WTC11 (cell line): Measurements from ENCODE around the gene GNAO1. TPM values are rescaled to one million over a fixed set of nuclear protein-coding genes. Genes with fewer than 3 reads are reported as not detected.

ENCODE experiments used
- ATAC-seq: fragments of 200-7000 bp; cut with Tn5 transposase; 2 replicates; pipeline ENCODE4 v1.10.0; 2021; ENCODE audit warnings: mild to moderate bottlenecking, moderate library complexity
- CTCF ChIA-PET: fragments of 300-600 bp; sonication (Branson Sonifier 250); formaldehyde crosslinking; loops from one replicate; lab custom pipeline; 2021; ENCODE audit warnings: antibody characterized with exemption; lab: Charles Lee
- POLR2A ChIA-PET: fragments of 350-600 bp; sonication (Branson Sonifier 250); formaldehyde crosslinking; loops from one replicate; lab custom pipeline; 2021; ENCODE audit warnings: antibody characterized with exemption; lab: Charles Lee
- DNase-seq: peaks from one replicate; pipeline ENCODE4 v3.0.0; 2021; ENCODE audit warnings: low spot score
- H3K27ac Mint-ChIP-seq: 2 replicates; pipeline ENCODE4 v1.8.0; 2021; ENCODE audit warnings: mixed read lengths
- H3K27me3 Mint-ChIP-seq: 2 replicates; pipeline ENCODE4 v1.8.0; 2021; ENCODE audit warnings: low read depth, mild to moderate bottlenecking, moderate library complexity, mixed read lengths
- H3K36me3 Mint-ChIP-seq: 2 replicates; pipeline ENCODE4 v1.8.0; 2021; ENCODE audit warnings: mixed read lengths
- H3K4me1 Mint-ChIP-seq: 2 replicates; pipeline ENCODE4 v1.8.0; 2022; ENCODE audit warnings: mixed read lengths
- H3K4me3 Mint-ChIP-seq: 2 replicates; pipeline ENCODE4 v1.8.0; 2021; ENCODE audit warnings: mild to moderate bottlenecking, moderate library complexity, mixed read lengths
- H3K9me3 Mint-ChIP-seq: 2 replicates; pipeline ENCODE4 v1.8.0; 2021; ENCODE audit warnings: mixed read lengths
- CBFB ChIP-seq: sonication (generic); formaldehyde crosslinking; IDR thresholded peaks from 2 replicates; pipeline ENCODE4 v1.8.1; 2022; ENCODE audit warnings: mild to moderate bottlenecking, low read depth, missing genetic modification reagents
- E2F4 ChIP-seq: sonication (generic); formaldehyde crosslinking; IDR thresholded peaks from 2 replicates; pipeline ENCODE4 v1.8.1; 2022; ENCODE audit warnings: low read depth, mild to moderate bottlenecking, moderate library complexity, missing genetic modification reagents, borderline replicate concordance
- ERG ChIP-seq: fragments of 250-450 bp; sonication (Bioruptor Pico); IDR thresholded peaks from 2 replicates; pipeline ENCODE4 v1.8.0; 2021; ENCODE audit warnings: mild to moderate bottlenecking
- FOXK1 ChIP-seq: sonication (generic); formaldehyde crosslinking; IDR thresholded peaks from 2 replicates; pipeline ENCODE4 v1.8.0; 2022; ENCODE audit warnings: mild to moderate bottlenecking, moderate library complexity, missing genetic modification reagents
- GRHL2 ChIP-seq: fragments of 250-450 bp; sonication (Bioruptor Pico); IDR thresholded peaks from 2 replicates; pipeline ENCODE4 v1.8.0; 2022; ENCODE audit warnings: mild to moderate bottlenecking, moderate library complexity; ENCODE audit not compliant: insufficient replicate concordance, severe bottlenecking
- GTF2I ChIP-seq: fragments of 250-450 bp; sonication (Bioruptor Pico); conservative IDR thresholded peaks from 2 replicates; pipeline ENCODE4 v1.4.0; 2021; ENCODE audit warnings: mild to moderate bottlenecking
- HMGXB4 ChIP-seq: sonication (generic); formaldehyde crosslinking; IDR thresholded peaks from 2 replicates; pipeline ENCODE4 v1.8.1; 2023; ENCODE audit warnings: mild to moderate bottlenecking, moderate library complexity, missing genetic modification reagents
- JAZF1 ChIP-seq: fragments of 250-450 bp; sonication (Bioruptor Pico); IDR thresholded peaks from 2 replicates; pipeline ENCODE4 v1.9.0; 2021; ENCODE audit warnings: moderate library complexity, mild to moderate bottlenecking, inconsistent platforms
- JUN ChIP-seq: sonication (generic); formaldehyde crosslinking; IDR thresholded peaks from 2 replicates; pipeline ENCODE4 v1.8.0; 2023; ENCODE audit warnings: mild to moderate bottlenecking, missing genetic modification reagents
- MLX ChIP-seq: sonication (generic); formaldehyde crosslinking; IDR thresholded peaks from 2 replicates; pipeline ENCODE4 v1.8.1; 2023; ENCODE audit warnings: mild to moderate bottlenecking, missing genetic modification reagents, moderate library complexity
- NFYB ChIP-seq: sonication (generic); formaldehyde crosslinking; conservative IDR thresholded peaks from 2 replicates; pipeline ENCODE4 v1.8.0; 2022; ENCODE audit warnings: low read depth, missing genetic modification reagents
- NR2C2 ChIP-seq: sonication (generic); formaldehyde crosslinking; IDR thresholded peaks from 2 replicates; pipeline ENCODE4 v1.8.0; 2022; ENCODE audit warnings: mild to moderate bottlenecking, missing genetic modification reagents
- NR3C1 ChIP-seq: sonication (generic); formaldehyde crosslinking; conservative IDR thresholded peaks from 2 replicates; pipeline ENCODE4 v1.8.1; 2023; ENCODE audit warnings: low read depth, mild to moderate bottlenecking, missing genetic modification reagents
- OVOL2 ChIP-seq: fragments of 250-450 bp; sonication (Bioruptor Pico); IDR thresholded peaks from 2 replicates; pipeline ENCODE4 v1.9.0; 2021; ENCODE audit warnings: mild to moderate bottlenecking, borderline replicate concordance
- PREB ChIP-seq: sonication (generic); formaldehyde crosslinking; IDR thresholded peaks from 2 replicates; pipeline ENCODE4 v1.8.1; 2022; ENCODE audit warnings: mild to moderate bottlenecking, missing genetic modification reagents, moderate library complexity, borderline replicate concordance
- RELA ChIP-seq: sonication (generic); formaldehyde crosslinking; IDR thresholded peaks from 2 replicates; pipeline ENCODE4 v1.8.1; 2022; ENCODE audit warnings: missing genetic modification reagents, mild to moderate bottlenecking, borderline replicate concordance
- SOX15 ChIP-seq: fragments of 250-450 bp; sonication (Bioruptor Pico); IDR thresholded peaks from 2 replicates; pipeline ENCODE4 v1.9.0; 2021; ENCODE audit warnings: mild to moderate bottlenecking
- USF2 ChIP-seq: sonication (generic); formaldehyde crosslinking; IDR thresholded peaks from 2 replicates; pipeline ENCODE4 v1.8.1; 2023; ENCODE audit warnings: mild to moderate bottlenecking, missing genetic modification reagents, moderate library complexity
- ZBTB43 ChIP-seq: sonication (generic); formaldehyde crosslinking; IDR thresholded peaks from 2 replicates; pipeline ENCODE4 v1.8.1; 2023; ENCODE audit warnings: mild to moderate bottlenecking, missing genetic modification reagents
- ZNF263 ChIP-seq: sonication (generic); formaldehyde crosslinking; IDR thresholded peaks from 2 replicates; pipeline ENCODE4 v1.8.1; 2022; ENCODE audit warnings: low read depth, mild to moderate bottlenecking, moderate library complexity, missing genetic modification reagents
- ZNF317 ChIP-seq: sonication (generic); formaldehyde crosslinking; IDR thresholded peaks from 2 replicates; pipeline ENCODE4 v1.8.1; 2023; ENCODE audit warnings: low read depth, mild to moderate bottlenecking, moderate library complexity, missing genetic modification reagents, borderline replicate concordance
- ZNF512 ChIP-seq: sonication (generic); formaldehyde crosslinking; IDR thresholded peaks from 2 replicates; pipeline ENCODE4 v1.8.1; 2022; ENCODE audit warnings: missing genetic modification reagents, borderline replicate concordance
- total RNA-seq: library from RNA; stranded (reverse); gene quantifications from 3 replicates; pipeline ENCODE4 v1.2.3, GENCODE V29; 2021

The GNAO1 gene
- total RNA-seq, 1 experiment from 2014 or later: 30.6 TPM

GRCh38 chr16:56255904-56256303 lies 64.6 kb downstream of the GNAO1 start (continued):
- no peak for TF ChIP-seq PREB (CRISPR knock-in tag)
- no peak for TF ChIP-seq ERG (CRISPR knock-in tag)
- TF ChIP-seq JAZF1: no peak

- H3K4me3 Mint-ChIP-seq: no peak overlapping the region
- no peak overlapping the region for H3K27ac Mint-ChIP-seq
- H3K27me3 Mint-ChIP-seq: no peaks in the 10 kb centered on the region
- no peaks in the 10 kb centered on the region for H3K36me3 Mint-ChIP-seq
- no peak for DNase-seq
- ATAC-seq: no peak
- POLR2A ChIA-PET: no interaction called here
- no peak for TF ChIP-seq JUN
- TF ChIP-seq ZNF512 (CRISPR knock-in tag): no peak
- TF ChIP-seq FOXK1 (CRISPR knock-in tag): no peak
- no peak for TF ChIP-seq E2F4 (CRISPR knock-in tag)
- TF ChIP-seq HMGXB4 (CRISPR knock-in tag): no peak
- no peak for TF ChIP-seq CBFB
- no peak for TF ChIP-seq NR3C1 (CRISPR knock-in tag)
- no peak for TF ChIP-seq NR2C2 (CRISPR knock-in tag)
- no peak for TF ChIP-seq ZNF317
- TF ChIP-seq GRHL2 (CRISPR knock-in tag): no peak
- TF ChIP-seq MLX (CRISPR knock-in tag): no peak
- no peaks in the 10 kb centered on the region for H3K9me3 Mint-ChIP-seq
- CTCF ChIA-PET: no interaction called here
- H3K4me1 Mint-ChIP-seq: no peaks in the 10 kb centered on the region
Observed at GRCh38 chr16:56257239-56257638, 66.0 kb downstream of the GNAO1 start.

- CTCF ChIA-PET: no interaction called here
- no peak overlapping the region for H3K27ac Mint-ChIP-seq
- DNase-seq (no peak), ATAC-seq (no peak)
- H3K36me3 Mint-ChIP-seq: no peaks in the 10 kb centered on the region
- H3K9me3 Mint-ChIP-seq: no peaks in the 10 kb centered on the region
- H3K27me3 Mint-ChIP-seq: no peaks in the 10 kb centered on the region
- no peak overlapping the region for H3K4me3 Mint-ChIP-seq
- H3K4me1 Mint-ChIP-seq: no peaks in the 10 kb centered on the region
- POLR2A ChIA-PET: no interaction called here
- no peak for TF ChIP-seq NFYB
- TF ChIP-seq GTF2I (CRISPR knock-in tag): no peak
- TF ChIP-seq PREB (CRISPR knock-in tag): no peak
- no peak for TF ChIP-seq USF2
- no peak for TF ChIP-seq OVOL2 (CRISPR knock-in tag)
- no peak for TF ChIP-seq SOX15 (CRISPR knock-in tag)
- no peak for TF ChIP-seq ZNF263
- no peak for TF ChIP-seq RELA (CRISPR knock-in tag)
- TF ChIP-seq ZBTB43 (CRISPR knock-in tag): no peak
- TF ChIP-seq ZNF317: no peak
Observed at GRCh38 chr16:56257666-56258342, 66.5 kb downstream of the GNAO1 start.
